T-cell (primary cell): ENCODE data around the gene ODF4. TPM values are rescaled to one million over a fixed set of nuclear protein-coding genes. Genes with fewer than 3 reads are reported as not detected.

Experiments
- ATAC-seq, 4 experiments: fragments of 200-7000 bp in 3 of 4; fragments of 150-1000 bp in 1 of 4; cut with Tn5 transposase; replicated peaks in 1 of 4; 1 replicate in 3 of 4; 2 replicates in 1 of 4; pipeline ENCODE4 v1.10.0; 2021; ENCODE audit warnings: moderate library complexity in 3 of 4, mild to moderate bottlenecking in 2 of 4, moderate number of reproducible peaks in 1 of 4
- CTCF ChIA-PET, 2 donors: fragments of 300-600 bp; sonication (Branson Sonifier 250); formaldehyde crosslinking; loops; one replicate each; lab custom pipeline; 2022; ENCODE audit warnings: antibody characterized with exemption in 2 of 2; lab: Charles Lee
- POLR2A ChIA-PET, 2 donors: fragments of 300-600 bp; sonication (Branson Sonifier 250); formaldehyde crosslinking; loops; one replicate each; lab custom pipeline; 2022; ENCODE audit warnings: antibody characterized with exemption in 2 of 2; lab: Charles Lee
- DNase-seq, 35 experiments: peaks; one replicate each; pipeline versions ENCODE4 v3.0.0 to v3.0.0-alpha.2; 2013 to 2023
- H3K27ac ChIP-seq: one replicate; pipeline ENCODE4 v1.5.1; 2013; ENCODE audit warnings: low read length
- H3K27me3 ChIP-seq, 2 experiments: replicated peaks in 1 of 2; 1 replicate in 1 of 2; 2 replicates in 1 of 2; pipeline versions ENCODE4 v1.6.1 to v1.7.0; 2013; ENCODE audit warnings: low read length in 1 of 2, mixed read lengths in 1 of 2; ENCODE audit not compliant: control insufficient read depth in 2 of 2, insufficient read depth in 2 of 2; ENCODE audit errors: extremely low read depth in 1 of 2
- H3K36me3 ChIP-seq, 2 donors: 1 replicate in 1 of 2; 2 replicates in 1 of 2; pipeline versions ENCODE4 v1.6.1 to v1.7.0; 2013; ENCODE audit warnings: low read length in 1 of 2; ENCODE audit not compliant: control insufficient read depth in 2 of 2, insufficient read depth in 1 of 2; ENCODE audit errors: extremely low read depth in 1 of 2
- H3K4me1 ChIP-seq, 2 experiments: 1 replicate in 1 of 2; 2 replicates in 1 of 2; pipeline versions ENCODE4 v1.6.1 to v1.7.0; 2013; ENCODE audit warnings: low read length in 2 of 2, mixed read lengths in 1 of 2; ENCODE audit not compliant: insufficient read depth in 2 of 2, control insufficient read depth in 1 of 2; ENCODE audit errors: extremely low read depth in 1 of 2
- H3K4me3 ChIP-seq, 2 donors: 1 replicate in 1 of 2; 2 replicates in 1 of 2; pipeline versions ENCODE4 v1.5.1 to v1.7.0; 2013; ENCODE audit warnings: mild to moderate bottlenecking in 2 of 2, low read length in 1 of 2, moderate library complexity in 1 of 2; ENCODE audit not compliant: control insufficient read depth in 1 of 2; ENCODE audit errors: extremely low read depth in 1 of 2
- H3K9me3 ChIP-seq: 2 replicates; pipeline ENCODE4 v1.7.0; 2013
- H3K27ac Mint-ChIP-seq, 2 donors: one replicate each; pipeline ENCODE4 v1.8.0; 2020 to 2021; ENCODE audit warnings: mild to moderate bottlenecking in 2 of 2, mixed read lengths in 2 of 2
- H3K27me3 Mint-ChIP-seq, 2 donors: one replicate each; pipeline ENCODE4 v1.8.0; 2021 to 2022; ENCODE audit warnings: mixed read lengths in 2 of 2
- H3K36me3 Mint-ChIP-seq: one replicate; pipeline ENCODE4 v1.8.0; 2021; ENCODE audit warnings: mixed read lengths
- H3K4me1 Mint-ChIP-seq, 3 donors: one replicate each; pipeline ENCODE4 v1.8.0; 2020 to 2022; ENCODE audit warnings: mixed read lengths in 3 of 3, mild to moderate bottlenecking in 1 of 3
- H3K4me3 Mint-ChIP-seq, 3 donors: one replicate each; pipeline ENCODE4 v1.8.0; 2020 to 2022; ENCODE audit warnings: mild to moderate bottlenecking in 3 of 3, mixed read lengths in 3 of 3, moderate library complexity in 3 of 3
- H3K9me3 Mint-ChIP-seq, 3 donors: one replicate each; pipeline ENCODE4 v1.8.0; 2020 to 2022; ENCODE audit warnings: mixed read lengths in 3 of 3
- WGBS: methylation state at CpG from one replicate; pipeline ENCODE4 v1.1.5; 2013; ENCODE audit warnings: missing lambda C conversion rate; ENCODE audit not compliant: insufficient coverage; 5-methylcytosine and 5-hydroxymethylcytosine counted together
- total RNA-seq, 35 experiments: library from RNA in 6 of 35; stranded (reverse) in 6 of 35; fragments of 120-200 nt in 1 of 35; gene quantifications; one replicate each; pipeline versions ENCODE4 v1.2.1 to v1.2.4 and lab custom pipeline; 2013 to 2026

The ODF4 gene
- total RNA-seq, 5 donors from 2014 or later (not counting 1 experiment from before 2014, with no cell fraction given) = not detected

- ATAC-seq = no peak
- no peaks in the 10 kb centered on the region for H3K9me3 Mint-ChIP-seq
- DNase-seq = no peak
- Histone ChIP-seq H3K27me3 (peaks cover 0 to 18% of the 10 kb centered on the region in 2 experiments), H3K4me1 (no peaks in the 10 kb centered on the region), H3K4me3 (no peak overlapping the region), H3K9me3 (no peaks in the 10 kb centered on the region), H3K36me3 (no peaks in the 10 kb centered on the region), H3K27ac (no peak overlapping the region)
- H3K4me3 Mint-ChIP-seq = no peak overlapping the region
- no peak overlapping the region for H3K27ac Mint-ChIP-seq
- CTCF ChIA-PET = no interaction called here
- H3K27me3 Mint-ChIP-seq = peaks cover 3 to 14% of the 10 kb centered on the region in 2 donors
- POLR2A ChIA-PET = no interaction called here
- no peaks in the 10 kb centered on the region for H3K36me3 Mint-ChIP-seq
- 97% methylated on average over 3 of the region's 4 CpGs for WGBS
- peaks cover 5 to 7% (median 6%) of the 10 kb centered on the region in 3 donors for H3K4me1 Mint-ChIP-seq
Measured at GRCh38 chr17:8333281-8333680, 6.4 kb upstream of the ODF4 start.

DNA sequence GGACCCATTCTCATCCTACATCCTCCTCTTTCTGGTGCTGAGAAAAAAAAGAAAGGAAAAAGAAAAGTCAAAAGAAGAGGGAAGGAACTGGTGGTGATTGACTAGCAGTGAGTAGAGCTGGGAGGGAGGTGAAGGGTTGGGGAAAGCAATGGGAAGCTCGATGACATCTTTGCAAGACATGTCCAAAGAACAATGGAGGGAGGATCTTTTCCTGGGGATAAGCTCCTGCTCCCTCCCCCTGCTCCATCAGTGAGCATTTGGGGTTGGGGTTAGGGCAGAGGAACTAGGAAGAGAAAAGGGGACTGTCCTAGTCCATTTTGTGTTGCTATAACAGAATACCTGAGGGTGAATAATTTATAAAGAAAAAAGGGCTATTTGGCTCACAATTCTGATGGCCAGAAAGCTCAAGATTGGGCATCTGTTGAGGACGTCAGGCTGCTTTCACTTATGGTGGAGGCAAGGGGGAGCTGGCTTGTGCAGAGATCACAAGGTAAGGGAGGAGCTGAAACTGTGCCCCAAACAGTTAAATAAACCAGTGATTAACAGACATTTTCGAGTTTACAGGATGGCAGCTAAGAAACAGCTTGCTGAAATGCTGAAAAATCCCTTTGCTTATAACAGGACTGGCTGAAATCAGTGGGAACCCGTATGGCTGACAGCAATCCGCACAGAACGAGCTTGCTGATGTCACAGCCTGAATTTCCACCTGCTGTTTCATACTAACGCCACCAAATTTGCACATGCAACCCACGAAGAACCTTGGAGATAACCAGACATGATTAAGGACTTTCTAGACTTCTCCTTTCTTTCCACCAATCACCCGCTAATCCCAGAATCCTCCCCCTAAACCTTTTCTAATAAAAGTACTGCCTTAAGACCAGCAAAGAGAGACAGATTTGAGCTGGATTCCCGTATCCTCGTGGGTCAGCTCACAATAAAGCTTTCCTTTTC lies 1.6 kb upstream of the ODF4 start:
- Histone ChIP-seq H3K27ac (no peak overlapping the region), H3K9me3 (no peaks in the 10 kb centered on the region), H3K27me3 (peaks cover 0 to 9% of the 10 kb centered on the region in 2 experiments), H3K4me1 (no peaks in the 10 kb centered on the region), H3K4me3 (no peak overlapping the region), H3K36me3 (no peaks in the 10 kb centered on the region)
- CTCF ChIA-PET = interaction anchor here (0.5 to 0.7 kb wide), 4 partner anchors 12 to 37 kb away, joined by 3 to 6 read pairs (median 3); no protein-coding TSS in a partner anchor
- peaks cover 8 to 10% (median 8%) of the 10 kb centered on the region in 3 donors for H3K4me1 Mint-ChIP-seq
- DNase-seq (peak in 2 of 35 experiments; percentile 13 to 17), ATAC-seq (peak in 1 of 4 experiments; percentile 46)
- no peaks in the 10 kb centered on the region for H3K36me3 Mint-ChIP-seq
- no peaks in the 10 kb centered on the region for H3K9me3 Mint-ChIP-seq
- H3K27ac Mint-ChIP-seq = no peak overlapping the region
- peak overlapping the region in 1 of 3 donors; percentile 11 for H3K4me3 Mint-ChIP-seq
- WGBS = 27% methylated on average over 10 of the region's 11 CpGs
- H3K27me3 Mint-ChIP-seq = no peaks in the 10 kb centered on the region
- POLR2A ChIA-PET = interaction anchor here in 1 of 2 donors (0.6 kb wide), 1 partner anchor 95 kb away, joined by 6 read pairs; no protein-coding TSS in a partner anchor

- no peaks in the 10 kb centered on the region for H3K4me1 ChIP-seq
- H3K4me3 Mint-ChIP-seq = no peak overlapping the region
- H3K27me3 Mint-ChIP-seq = no peaks in the 10 kb centered on the region
- no peak overlapping the region for H3K4me3 ChIP-seq
- ChIA-PET CTCF (interaction anchor here (0.6 to 0.7 kb wide), 2 partner anchors 13 to 16 kb away, joined by 3 to 6 read pairs; no protein-coding TSS in a partner anchor), POLR2A (no interaction called here)
- no peaks in the 10 kb centered on the region for H3K36me3 Mint-ChIP-seq
- no peak for DNase-seq
- no peaks in the 10 kb centered on the region for H3K9me3 Mint-ChIP-seq
- no peaks in the 10 kb centered on the region for H3K9me3 ChIP-seq
- peaks cover 8 to 10% (median 8%) of the 10 kb centered on the region in 3 donors for H3K4me1 Mint-ChIP-seq
- no peak for ATAC-seq
- WGBS = 83% methylated on average over 1 of the region's 5 CpGs
- peaks cover 0 to 7% of the 10 kb centered on the region in 2 experiments for H3K27me3 ChIP-seq
- no peak overlapping the region for H3K27ac ChIP-seq
- no peaks in the 10 kb centered on the region for H3K36me3 ChIP-seq
- no peak overlapping the region for H3K27ac Mint-ChIP-seq
Measured at GRCh38 chr17:8338753-8339140, 893 bp upstream of the ODF4 start.

GRCh38 chr17:8341456-8341855 lies 1.8 kb downstream of the ODF4 start:
- H3K27me3 ChIP-seq = peaks cover 0 to 18% of the 10 kb centered on the region in 2 experiments
- CTCF ChIA-PET = no interaction called here
- H3K9me3 ChIP-seq = no peaks in the 10 kb centered on the region
- Mint-ChIP-seq H3K27ac (no peak overlapping the region), H3K27me3 (peaks cover 6 to 10% of the 10 kb centered on the region in 2 donors), H3K4me3 (no peak overlapping the region), H3K9me3 (no peaks in the 10 kb centered on the region), H3K36me3 (no peaks in the 10 kb centered on the region), H3K4me1 (peaks cover 8 to 10% (median 8%) of the 10 kb centered on the region in 3 donors)
- no peak for ATAC-seq
- POLR2A ChIA-PET = no interaction called here
- no peak for DNase-seq
- 60% methylated on average over 1 of the region's 4 CpGs for WGBS
- H3K4me3 ChIP-seq = no peak overlapping the region
- no peaks in the 10 kb centered on the region for H3K4me1 ChIP-seq
- H3K27ac ChIP-seq = no peak overlapping the region
- H3K36me3 ChIP-seq = no peaks in the 10 kb centered on the region

DNA sequence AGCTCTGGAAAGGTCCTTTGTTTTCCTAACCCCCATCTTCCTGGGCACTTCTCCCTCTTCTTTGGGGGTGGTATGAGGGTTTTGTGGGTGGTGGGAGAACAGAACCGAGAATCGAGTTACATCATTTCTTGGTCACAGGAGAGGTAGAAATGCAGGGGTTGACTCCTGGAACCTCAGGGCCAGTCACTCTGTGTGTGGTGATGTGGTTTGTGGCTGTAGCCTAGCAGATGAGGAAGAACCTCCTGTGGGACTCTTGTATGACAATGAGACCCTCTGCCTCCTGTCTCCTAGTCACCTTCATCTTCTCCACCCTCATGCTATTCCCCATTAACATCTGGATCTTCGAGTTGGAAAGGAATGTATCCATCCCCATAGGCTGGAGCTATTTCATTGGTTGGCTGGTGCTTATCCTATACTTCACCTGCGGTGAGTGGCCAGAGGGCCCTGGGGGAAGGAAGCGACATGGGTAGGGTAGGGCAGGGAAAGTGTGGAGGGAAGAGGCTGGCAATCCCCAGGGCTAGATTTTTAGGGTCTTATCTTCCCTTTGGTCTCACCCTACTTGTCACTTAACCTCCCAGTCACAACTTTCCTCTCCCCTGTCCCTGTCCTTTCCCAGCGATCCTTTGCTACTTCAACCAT lies 5.5 kb downstream of the ODF4 start:
- H3K4me3 Mint-ChIP-seq = no peak overlapping the region
- H3K4me1 Mint-ChIP-seq = no peaks in the 10 kb centered on the region
- Histone ChIP-seq H3K4me3 (no peak overlapping the region), H3K27ac (no peak overlapping the region), H3K36me3 (no peaks in the 10 kb centered on the region), H3K9me3 (no peaks in the 10 kb centered on the region), H3K27me3 (peaks cover 0 to 37% of the 10 kb centered on the region in 2 experiments), H3K4me1 (no peaks in the 10 kb centered on the region)
- no peak overlapping the region for H3K27ac Mint-ChIP-seq
- ATAC-seq (no peak), DNase-seq (no peak)
- H3K9me3 Mint-ChIP-seq = no peaks in the 10 kb centered on the region
- ChIA-PET POLR2A (no interaction called here), CTCF (no interaction called here)
- WGBS = 30% methylated on average over 3 of the region's 6 CpGs
- no peaks in the 10 kb centered on the region for H3K36me3 Mint-ChIP-seq
- peaks cover 19 to 29% of the 10 kb centered on the region in 2 donors for H3K27me3 Mint-ChIP-seq

- Histone ChIP-seq H3K27me3 (peaks cover 0 to 41% of the 10 kb centered on the region in 2 experiments), H3K4me3 (no peak overlapping the region), H3K4me1 (no peaks in the 10 kb centered on the region), H3K36me3 (no peaks in the 10 kb centered on the region), H3K9me3 (no peaks in the 10 kb centered on the region), H3K27ac (no peak overlapping the region)
- no peak overlapping the region for H3K4me3 Mint-ChIP-seq
- DNase-seq (no peak), ATAC-seq (no peak)
- no peak overlapping the region for H3K27ac Mint-ChIP-seq
- POLR2A ChIA-PET = no interaction called here
- no peaks in the 10 kb centered on the region for H3K4me1 Mint-ChIP-seq
- CTCF ChIA-PET = no interaction called here
- H3K9me3 Mint-ChIP-seq = no peaks in the 10 kb centered on the region
- WGBS = 100% methylated on average over 2 of the region's 5 CpGs
- peaks cover 19 to 29% of the 10 kb centered on the region in 2 donors for H3K27me3 Mint-ChIP-seq
- no peaks in the 10 kb centered on the region for H3K36me3 Mint-ChIP-seq
Measured at GRCh38 chr17:8345951-8346665, 6.5 kb downstream of the ODF4 start.
